Mucosa of descending colon (tissue), 3 donors: ENCODE results near the gene NME7. TPM values are rescaled to one million over a fixed set of nuclear protein-coding genes. Genes with fewer than 3 reads are reported as not detected.

Experiments used
- ATAC-seq: fragments of 200-7000 bp; cut with Tn5 transposase; one replicate; pipeline ENCODE4 v1.9.1; 2020; ENCODE audit warnings: mild to moderate bottlenecking, moderate library complexity
- DNase-seq, 3 donors: peaks; one replicate each; pipeline ENCODE4 v3.0.0-alpha.2; 2020
- H3K36me3 ChIP-seq: fragments of 200-600 bp; one replicate; pipeline ENCODE4 v1.8.0; 2021; ENCODE audit warnings: low read depth, mild to moderate bottlenecking
- H3K4me1 ChIP-seq: fragments of 200-600 bp; one replicate; pipeline ENCODE4 v1.8.0; 2021; ENCODE audit warnings: low read depth, mild to moderate bottlenecking
- H3K4me3 ChIP-seq: fragments of 200-600 bp; one replicate; pipeline ENCODE4 v1.8.0; 2021; ENCODE audit warnings: mild to moderate bottlenecking
- H3K9me3 ChIP-seq: fragments of 200-600 bp; one replicate; pipeline ENCODE4 v1.8.0; 2021; ENCODE audit warnings: mild to moderate bottlenecking
- CTCF ChIP-seq: fragments of 200-600 bp; IDR thresholded peaks from one replicate; pipeline ENCODE4 v1.8.0; 2022; ENCODE audit warnings: antibody characterized with exemption, mild to moderate bottlenecking
- intact Hi-C, 2 donors: fragments of 100-400 bp; cut with DNase I in 1 of 2; cut with micrococcal nuclease in 1 of 2; formaldehyde crosslinking; loops; one replicate each; pipeline versions ENCODE4 v1.11.0 to v1.11.1; 2022; cut with DNase I, micrococcal nuclease
- total RNA-seq, 3 donors: library from RNA; stranded (reverse); fragmentation: NEBNext Ultra II Directional in 2 of 3; extraction: Animal tissue kit (Norgen Biotek cat#: 25700) in 2 of 3; gene quantifications; one replicate each; pipeline versions ENCODE4 v1.2.1 to v1.2.4, GENCODE V29; 2021 to 2023
- donor health status: DM: no; HTN: no; CAD: no; lungs with moderate emphysema.
- donor health status: DM: no; HTN: no; CAD: no.
- donor health status: DM: no; HTN: yes; CAD: no.

Gene NME7
- total RNA-seq, 3 donors from 2014 or later: 6.4 to 15.6 (median 7.2) TPM

DNA sequence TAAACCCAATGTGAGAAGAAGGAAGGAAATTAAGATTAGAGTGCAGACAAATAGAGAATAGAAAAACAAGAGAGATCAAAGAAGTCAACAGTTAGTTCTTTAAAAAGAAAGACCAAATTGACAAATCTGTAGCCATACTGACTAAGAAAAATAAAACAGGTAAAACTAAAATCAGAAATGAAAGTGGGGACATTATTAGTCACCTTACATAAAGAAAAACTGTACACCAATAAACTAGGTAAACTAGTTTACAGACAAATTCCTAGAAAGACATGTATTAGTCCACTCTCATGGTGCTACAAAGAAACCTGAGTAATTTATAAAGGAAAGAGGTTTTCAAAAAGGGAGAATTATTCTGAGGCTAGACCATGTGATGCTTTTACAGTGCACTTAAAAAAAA is 22.7 kb upstream of the NME7 start:
- Histone ChIP-seq H3K9me3 (no peaks in the 10 kb centered on the region), H3K4me1 (no peaks in the 10 kb centered on the region), H3K36me3 (no peaks in the 10 kb centered on the region), H3K4me3 (no peak overlapping the region)
- DNase-seq (no peak), ATAC-seq (no peak)
- TF ChIP-seq CTCF: no peak
- intact Hi-C loops: no loop called here

GRCh38 chr1:169387399-169387798 is 19.8 kb upstream of the NME7 start:
- ATAC-seq: peak; percentile 75
- no peak for TF ChIP-seq CTCF
- no peaks in the 10 kb centered on the region for H3K36me3 ChIP-seq
- no peak overlapping the region for H3K4me3 ChIP-seq
- intact Hi-C loops: loop anchor here in 1 of 2 donors (10.0 kb wide), 1 partner anchor 167 kb away; no protein-coding TSS in a partner anchor
- H3K9me3 ChIP-seq: no peaks in the 10 kb centered on the region
- no peak for DNase-seq
- H3K4me1 ChIP-seq: no peaks in the 10 kb centered on the region

DNA sequence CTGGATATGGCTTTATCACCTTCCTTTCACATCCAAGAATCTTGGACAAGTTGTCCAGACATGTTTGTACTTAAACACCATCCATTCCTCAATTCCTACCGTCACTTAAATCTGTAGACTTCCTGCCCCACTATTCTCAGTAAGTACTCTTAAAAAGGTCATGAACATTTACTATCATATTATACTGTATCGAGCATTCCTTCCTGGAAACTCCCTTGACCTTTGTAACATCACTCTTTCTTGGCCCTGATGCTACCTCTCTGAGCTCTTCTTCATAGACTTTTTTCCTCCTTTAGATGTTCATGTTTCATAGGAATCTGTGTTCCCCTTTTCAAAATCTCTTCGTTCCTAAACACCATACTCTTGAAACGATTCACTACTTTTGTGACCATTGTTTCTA is 15.9 kb upstream of the NME7 start:
- no peaks in the 10 kb centered on the region for H3K36me3 ChIP-seq
- DNase-seq (no peak), ATAC-seq (peak; percentile 79)
- no peaks in the 10 kb centered on the region for H3K9me3 ChIP-seq
- no peak overlapping the region for H3K4me3 ChIP-seq
- no peak for TF ChIP-seq CTCF
- H3K4me1 ChIP-seq: no peaks in the 10 kb centered on the region
- intact Hi-C loops: loop anchor here in 1 of 2 donors (10.0 kb wide), 1 partner anchor 171 kb away; no protein-coding TSS in a partner anchor

DNA sequence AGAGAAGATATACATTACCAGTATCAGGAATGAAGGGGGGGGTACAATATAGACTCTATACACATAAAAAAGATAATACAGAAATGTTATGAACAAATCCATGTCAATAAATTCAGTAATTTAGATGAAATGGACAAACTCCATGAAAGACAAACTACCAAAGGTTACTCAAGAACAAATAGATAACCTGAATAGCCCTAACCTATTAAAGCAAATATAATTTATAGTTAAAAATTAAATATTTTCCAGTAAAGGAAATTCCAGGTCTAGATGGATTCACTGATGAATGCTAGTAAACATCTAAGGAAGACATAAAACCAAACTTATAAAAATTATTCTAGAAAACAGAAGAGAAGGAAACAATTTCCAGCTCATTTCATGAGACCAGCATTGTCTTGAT is 13.6 kb upstream of the NME7 start:
- no peaks in the 10 kb centered on the region for H3K36me3 ChIP-seq
- H3K9me3 ChIP-seq: no peaks in the 10 kb centered on the region
- no peak for DNase-seq
- no peaks in the 10 kb centered on the region for H3K4me1 ChIP-seq
- H3K4me3 ChIP-seq: no peak overlapping the region
- no peak for ATAC-seq
- intact Hi-C loops: loop anchor here in 1 of 2 donors (10.0 kb wide), 1 partner anchor 174 kb away; no protein-coding TSS in a partner anchor
- no peak for TF ChIP-seq CTCF

- ATAC-seq (no peak), DNase-seq (no peak)
- H3K4me1 ChIP-seq: peaks cover 14% of the 10 kb centered on the region
- no peak overlapping the region for H3K4me3 ChIP-seq
- no peaks in the 10 kb centered on the region for H3K36me3 ChIP-seq
- no peaks in the 10 kb centered on the region for H3K9me3 ChIP-seq
- intact Hi-C loops: no loop called here
- no peak for TF ChIP-seq CTCF
These were observed 3.8 kb upstream of the NME7 start for GRCh38 chr1:169371404-169371803.

DNA sequence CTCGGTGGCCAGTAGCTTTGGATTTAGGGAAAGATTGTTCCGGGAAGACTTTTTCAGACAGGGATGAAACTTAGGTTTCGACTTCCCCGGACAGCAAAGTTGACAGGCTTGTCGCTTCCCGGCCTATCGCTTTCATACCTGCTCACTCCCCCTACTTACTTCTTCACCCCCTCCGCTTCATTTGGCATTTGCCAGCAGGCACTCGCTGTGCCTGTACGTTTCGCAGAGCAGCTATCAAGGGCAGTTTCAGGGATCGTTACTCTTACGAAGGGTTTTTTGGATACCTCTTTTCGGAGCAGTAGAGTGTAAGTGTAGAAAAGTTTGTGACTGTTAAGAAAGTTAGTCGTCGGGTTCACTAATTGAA is 791 bp upstream of the NME7 start:
- DNase-seq (peak; percentile 24 to 48 (median 39)), ATAC-seq (peak; percentile 21)
- H3K36me3 ChIP-seq: no peaks in the 10 kb centered on the region
- H3K9me3 ChIP-seq: peaks cover 3% of the 10 kb centered on the region
- H3K4me3 ChIP-seq: peak overlapping the region; percentile 33
- no peak for TF ChIP-seq CTCF
- intact Hi-C loops: no loop called here
- peaks cover 14% of the 10 kb centered on the region for H3K4me1 ChIP-seq
